ENCODE results near the gene C1orf21. TPM values are rescaled to one million over a fixed set of nuclear protein-coding genes. Genes with fewer than 3 reads are reported as not detected.

C1orf21 gene
- total RNA-seq, 2 donors from 2014 or later, result 8.3 to 10.2 TPM

- Histone ChIP-seq H3K4me3 (no peak overlapping the region), H3K27ac (no peak overlapping the region), H3K27me3 (no peaks in the 10 kb centered on the region), H3K36me3 (replicated peaks in 1 of 2; ENCODE audit: insufficient read depth in 1 of 2, low read depth in 2 of 2) (no peaks in the 10 kb centered on the region), H3K4me1 (no peaks in the 10 kb centered on the region), H3K9me3 (no peaks in the 10 kb centered on the region)
- DNase-seq (no peak), ATAC-seq (no peak)
- WGBS, 2 donors, result 69 to 88% methylated on average over 1 of the region's 1 CpG
- intact Hi-C loops (cut with DNase I), result no loop called here
- TF ChIP-seq POLR2A (IDR thresholded peaks at IDR 0.05), result no peak
- no peak for TF ChIP-seq CTCF (IDR thresholded peaks at IDR 0.05)
Measured at GRCh38 chr1:184455786-184456185, 69.0 kb downstream of the C1orf21 start.

GRCh38 chr1:184456189-184456588 is 69.4 kb downstream of the C1orf21 start:
- intact Hi-C loops (cut with DNase I), result no loop called here
- no peak for DNase-seq
- 45 to 46% methylated on average over 3 of the region's 3 CpGs for WGBS, 2 donors
- H3K27ac ChIP-seq, result no peak overlapping the region
- H3K36me3 ChIP-seq (replicated peaks in 1 of 2; ENCODE audit: insufficient read depth in 1 of 2, low read depth in 2 of 2), result no peaks in the 10 kb centered on the region
- no peak overlapping the region for H3K4me3 ChIP-seq
- no peak for TF ChIP-seq CTCF (IDR thresholded peaks at IDR 0.05)
- no peak for TF ChIP-seq POLR2A (IDR thresholded peaks at IDR 0.05)
- no peaks in the 10 kb centered on the region for H3K9me3 ChIP-seq
- no peak for ATAC-seq
- no peaks in the 10 kb centered on the region for H3K27me3 ChIP-seq
- H3K4me1 ChIP-seq, result no peaks in the 10 kb centered on the region

GRCh38 chr1:184457500-184457899 is 70.7 kb downstream of the C1orf21 start:
- no peak for ATAC-seq
- TF ChIP-seq CTCF (IDR thresholded peaks at IDR 0.05), result no peak
- TF ChIP-seq POLR2A (IDR thresholded peaks at IDR 0.05), result no peak
- Histone ChIP-seq H3K36me3 (replicated peaks in 1 of 2; ENCODE audit: insufficient read depth in 1 of 2, low read depth in 2 of 2) (no peaks in the 10 kb centered on the region), H3K27me3 (no peaks in the 10 kb centered on the region), H3K27ac (no peak overlapping the region), H3K4me3 (no peak overlapping the region), H3K4me1 (peaks cover 6% of the 10 kb centered on the region), H3K9me3 (no peaks in the 10 kb centered on the region)
- WGBS, 2 donors, result 72 to 78% methylated on average over 3 of the region's 3 CpGs
- no peak for DNase-seq
- intact Hi-C loops (cut with DNase I), result no loop called here

- 82 to 85% methylated on average over 5 of the region's 5 CpGs for WGBS, 2 donors
- Histone ChIP-seq H3K4me3 (no peak overlapping the region), H3K9me3 (no peaks in the 10 kb centered on the region), H3K27me3 (no peaks in the 10 kb centered on the region), H3K4me1 (peaks cover 6% of the 10 kb centered on the region), H3K36me3 (replicated peaks in 1 of 2; ENCODE audit: insufficient read depth in 1 of 2, low read depth in 2 of 2) (no peaks in the 10 kb centered on the region), H3K27ac (no peak overlapping the region)
- ATAC-seq (no peak), DNase-seq (no peak)
- no peak for TF ChIP-seq POLR2A (IDR thresholded peaks at IDR 0.05)
- no peak for TF ChIP-seq CTCF (IDR thresholded peaks at IDR 0.05)
- intact Hi-C loops (cut with DNase I), result no loop called here
Measured at GRCh38 chr1:184461321-184461720, 74.5 kb downstream of the C1orf21 start.

GRCh38 chr1:184462155-184462554 is 75.3 kb downstream of the C1orf21 start:
- H3K27me3 ChIP-seq, result no peaks in the 10 kb centered on the region
- H3K4me3 ChIP-seq, result no peak overlapping the region
- ATAC-seq (no peak), DNase-seq (no peak)
- WGBS, 2 donors, result 66 to 67% methylated on average over 3 of the region's 3 CpGs
- H3K36me3 ChIP-seq (replicated peaks in 1 of 2; ENCODE audit: insufficient read depth in 1 of 2, low read depth in 2 of 2), result no peaks in the 10 kb centered on the region
- peaks cover 6% of the 10 kb centered on the region for H3K4me1 ChIP-seq
- no peak overlapping the region for H3K27ac ChIP-seq
- no peak for TF ChIP-seq CTCF (IDR thresholded peaks at IDR 0.05)
- no peak for TF ChIP-seq POLR2A (IDR thresholded peaks at IDR 0.05)
- intact Hi-C loops (cut with DNase I), result no loop called here
- H3K9me3 ChIP-seq, result no peaks in the 10 kb centered on the region

All from body of pancreas (tissue), 4 donors.